Inflammatory macrophage treated with lipopolysaccharide for 4 hours (primary cell): ENCODE measurements around the gene ORAI1.
"Not testable (repeated sequence)": the region's sequence is repeated elsewhere in the genome, so short reads cannot be mapped to it uniquely, and the experiment has no call there.

Experiments
- DNase-seq: peaks from one replicate; pipeline ENCODE4 v3.0.0-alpha.2; 2020

ORAI1 gene

DNA sequence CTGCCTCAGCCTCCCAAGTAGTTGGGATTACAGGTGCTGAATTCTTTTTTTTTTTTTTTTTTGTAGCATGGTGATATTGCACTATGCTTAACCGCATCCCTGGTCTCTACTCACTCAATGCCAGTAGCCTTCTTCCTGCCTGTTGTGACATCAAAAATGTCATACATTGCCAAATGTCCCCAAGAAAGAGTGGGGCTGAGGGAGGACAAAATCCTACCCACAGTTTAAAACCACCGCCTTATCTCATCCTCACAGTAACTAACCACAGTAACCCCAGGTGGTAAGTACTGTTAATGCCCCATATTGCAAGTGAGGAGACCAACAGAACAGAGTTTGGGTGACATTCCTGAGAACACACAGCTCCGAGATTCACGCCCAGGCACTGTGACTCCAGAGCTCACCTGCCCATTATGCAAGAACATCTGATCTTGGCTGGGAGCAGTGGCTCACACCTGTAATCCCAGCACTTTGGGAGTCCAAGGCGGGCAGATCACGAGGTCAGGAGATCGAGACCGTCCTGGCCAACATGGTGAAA, 23.6 kb downstream of the ORAI1 start:
- peak; percentile 76 for DNase-seq

DNA sequence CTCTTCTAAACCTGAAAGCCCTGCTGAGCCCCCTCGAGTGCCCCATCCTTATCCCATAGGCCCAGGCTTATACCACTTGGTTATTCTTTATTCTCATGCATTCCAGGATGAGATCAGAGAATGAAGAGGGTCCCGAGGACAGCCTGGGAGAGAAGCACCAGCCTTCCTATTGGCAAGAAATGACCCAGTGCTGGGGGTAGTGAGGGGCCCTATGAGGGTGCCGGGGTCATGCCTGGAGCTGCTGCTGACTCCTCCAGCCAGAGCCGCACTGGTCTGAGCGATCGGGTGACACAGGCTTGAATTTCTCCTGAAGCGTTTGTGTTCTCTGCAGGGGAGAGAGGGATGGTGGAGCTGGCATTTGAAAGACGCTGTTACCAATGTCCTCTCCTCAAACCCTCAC, 25.0 kb downstream of the ORAI1 start:
- no peak for DNase-seq

DNA sequence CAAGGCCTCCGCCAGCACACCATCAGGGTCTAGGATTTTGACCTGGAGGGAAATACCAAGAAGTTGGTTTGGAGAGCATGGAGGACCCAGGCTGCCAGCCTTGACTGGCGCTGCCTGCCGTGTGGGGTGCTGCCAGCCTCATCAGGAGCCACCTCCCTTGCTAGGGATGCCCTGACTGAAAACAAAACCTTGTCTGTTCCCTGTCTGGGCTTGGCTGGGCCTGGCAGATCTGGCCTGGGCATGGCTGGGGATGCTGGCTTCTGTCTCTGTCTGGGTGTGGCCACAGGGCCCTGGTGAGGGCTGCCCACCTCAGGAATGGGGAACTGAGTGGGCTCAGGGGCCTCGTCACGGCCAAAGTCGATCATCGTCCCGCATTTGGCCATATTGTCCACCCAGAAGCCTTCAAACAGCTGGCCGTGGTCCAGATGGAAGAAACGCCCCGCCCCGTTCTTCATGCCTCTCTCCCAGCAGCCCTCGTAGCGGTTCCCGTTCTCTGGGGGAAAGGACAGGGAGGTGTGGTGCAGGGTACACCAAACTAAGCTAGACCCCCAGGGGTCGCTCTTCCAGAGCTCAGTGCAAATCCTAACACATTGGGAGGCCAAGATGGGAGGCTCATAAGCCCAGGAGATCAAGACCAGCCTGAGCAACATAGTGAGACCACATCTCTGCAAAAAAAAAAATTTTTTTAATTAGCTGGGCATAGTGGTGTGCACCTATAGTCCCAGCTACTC, 26.6 kb downstream of the ORAI1 start:
- DNase-seq = no peak

DNA sequence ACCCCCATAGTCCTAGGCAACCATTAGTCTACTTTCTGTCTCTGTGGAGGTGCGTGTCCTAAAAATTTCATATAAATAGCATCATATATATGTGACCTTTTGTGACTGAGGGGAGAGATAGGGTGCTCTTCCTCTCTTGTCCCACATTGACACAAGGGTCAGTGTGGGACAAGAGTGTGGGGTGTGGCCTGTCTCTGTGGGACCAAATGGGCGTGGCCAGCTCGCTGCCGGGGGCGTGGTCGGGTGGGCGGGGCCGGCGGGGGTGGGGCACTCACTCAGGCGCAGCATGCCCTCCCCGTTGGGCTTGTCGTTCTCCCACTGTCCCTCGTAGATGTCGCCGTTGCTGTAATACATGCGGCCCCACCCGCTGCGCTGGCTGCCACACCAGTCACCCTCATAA, 27.7 kb downstream of the ORAI1 start:
- no peak for DNase-seq

DNA sequence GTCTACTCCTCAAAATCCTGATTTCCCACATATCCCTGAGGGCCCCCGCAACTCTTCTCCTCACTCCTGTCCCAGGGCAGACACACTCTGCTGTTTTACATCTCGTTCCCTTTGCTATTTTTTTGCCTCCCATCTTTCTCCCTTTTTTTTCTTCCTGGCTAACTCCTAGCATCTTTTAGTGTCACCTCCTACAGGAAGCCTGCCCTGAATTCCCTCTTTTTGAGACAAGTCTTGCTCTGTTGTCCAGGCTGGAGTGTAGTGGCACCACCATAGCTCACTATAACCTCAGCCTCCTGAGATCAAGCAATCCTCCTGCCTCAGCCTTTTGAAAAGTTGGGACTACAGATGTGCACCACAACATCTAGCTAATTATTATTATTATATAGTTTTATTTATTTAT, 29.8 kb downstream of the ORAI1 start:
- DNase-seq = no peak

DNA sequence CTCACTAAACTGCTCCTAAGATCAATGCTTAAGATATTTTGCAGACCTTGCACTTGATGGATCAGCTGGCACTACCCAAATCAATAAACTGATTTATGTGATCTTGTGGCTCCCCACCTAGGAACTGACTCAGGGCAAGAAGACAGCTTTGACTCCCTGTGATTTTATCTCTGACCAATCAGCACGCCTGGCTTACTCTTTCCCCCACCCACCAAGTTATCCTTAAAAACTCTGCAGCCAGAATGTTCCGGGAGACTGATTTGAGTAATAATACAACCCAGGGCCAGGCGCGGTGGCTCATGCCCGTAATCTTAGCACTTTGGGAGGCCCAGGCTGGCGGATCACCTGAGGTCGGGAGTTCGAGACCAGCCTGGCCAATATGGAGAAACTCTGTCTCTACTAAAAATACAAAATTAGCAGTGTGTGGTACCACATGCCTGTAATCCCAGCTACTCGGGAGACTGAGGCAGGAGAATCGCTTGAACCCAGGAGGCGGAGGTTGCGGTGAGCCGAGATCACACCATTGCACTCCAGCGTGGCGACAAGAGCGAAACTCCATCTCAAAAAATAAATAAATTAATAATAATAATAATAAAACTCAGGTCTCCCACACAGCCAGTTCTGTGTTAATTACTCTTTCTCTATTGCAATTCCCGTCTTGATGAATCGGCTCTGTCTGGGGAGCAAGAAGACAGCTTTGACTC, 31.1 kb downstream of the ORAI1 start:
- no peak for DNase-seq

DNA sequence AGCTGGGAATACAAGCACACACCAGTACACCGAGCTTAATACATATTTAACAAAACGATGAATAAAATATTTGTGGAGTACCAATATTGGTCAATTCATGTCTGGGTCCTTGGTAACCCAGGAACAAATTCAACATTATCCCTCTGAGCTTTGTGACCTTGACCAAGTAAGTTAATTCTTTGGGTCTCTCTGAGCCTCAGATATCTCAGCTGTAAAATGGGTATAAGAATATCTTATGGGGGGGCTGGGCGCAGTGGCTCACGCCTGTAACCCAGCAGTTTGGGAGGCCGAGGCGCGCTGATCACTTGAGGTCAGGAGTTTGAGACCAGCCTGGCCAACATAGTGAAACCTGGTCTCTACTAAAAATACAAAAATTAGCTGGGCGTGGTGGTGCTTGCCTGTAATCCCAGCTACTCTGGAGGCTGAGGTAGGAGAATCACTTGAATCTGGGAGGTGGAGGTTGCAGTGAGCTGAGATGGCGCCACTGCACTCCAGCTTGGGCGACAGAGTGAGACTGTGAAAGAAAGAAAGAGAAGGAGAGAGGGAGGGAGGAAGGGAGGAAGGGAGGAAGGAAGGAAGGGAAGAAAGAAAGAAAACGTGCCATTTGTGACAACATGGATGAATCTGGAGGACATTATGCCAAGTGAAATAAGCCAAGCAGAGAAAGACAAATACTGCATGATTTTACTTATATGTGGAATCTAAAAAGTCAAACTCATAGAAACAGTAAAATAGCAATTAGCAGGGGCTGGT, 35.2 kb downstream of the ORAI1 start:
- not testable (repeated sequence) for DNase-seq

DNA sequence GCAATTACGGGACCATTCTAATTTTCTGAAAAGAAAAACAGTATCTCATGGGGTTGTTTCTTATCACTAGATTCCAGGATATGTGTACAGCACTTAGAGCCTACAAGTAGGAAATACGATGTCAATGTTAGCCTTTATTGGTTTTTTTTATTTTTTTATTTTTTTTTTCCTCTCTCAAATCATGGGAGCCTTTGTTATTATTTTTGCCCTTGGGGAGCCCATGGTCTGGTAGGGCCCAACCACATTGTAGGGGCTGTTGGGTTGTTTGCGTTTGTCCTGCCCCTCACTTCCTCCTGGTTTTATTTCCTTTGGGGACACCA, 37.2 kb downstream of the ORAI1 start:
- no peak for DNase-seq

DNA sequence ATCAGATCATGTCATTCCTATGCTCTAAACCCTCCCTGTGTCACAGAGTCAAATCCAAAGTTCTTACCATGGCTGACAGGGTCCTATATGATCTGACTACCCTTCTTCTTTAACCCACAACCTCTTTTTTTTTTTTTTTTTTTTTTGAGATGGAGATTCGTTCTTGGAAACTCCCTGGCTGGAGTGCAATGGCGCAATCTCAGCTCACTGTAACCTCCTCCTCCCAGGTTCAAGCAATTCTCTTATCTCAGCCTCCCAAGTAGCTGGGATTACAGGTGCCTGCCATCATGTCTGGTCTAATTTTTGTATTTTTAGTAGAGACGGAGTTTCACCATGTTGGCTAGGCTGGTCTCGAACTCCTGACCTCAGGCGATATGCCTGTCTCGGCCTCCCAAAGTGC, 40.5 kb downstream of the ORAI1 start:
- peak; percentile 29 for DNase-seq

DNA sequence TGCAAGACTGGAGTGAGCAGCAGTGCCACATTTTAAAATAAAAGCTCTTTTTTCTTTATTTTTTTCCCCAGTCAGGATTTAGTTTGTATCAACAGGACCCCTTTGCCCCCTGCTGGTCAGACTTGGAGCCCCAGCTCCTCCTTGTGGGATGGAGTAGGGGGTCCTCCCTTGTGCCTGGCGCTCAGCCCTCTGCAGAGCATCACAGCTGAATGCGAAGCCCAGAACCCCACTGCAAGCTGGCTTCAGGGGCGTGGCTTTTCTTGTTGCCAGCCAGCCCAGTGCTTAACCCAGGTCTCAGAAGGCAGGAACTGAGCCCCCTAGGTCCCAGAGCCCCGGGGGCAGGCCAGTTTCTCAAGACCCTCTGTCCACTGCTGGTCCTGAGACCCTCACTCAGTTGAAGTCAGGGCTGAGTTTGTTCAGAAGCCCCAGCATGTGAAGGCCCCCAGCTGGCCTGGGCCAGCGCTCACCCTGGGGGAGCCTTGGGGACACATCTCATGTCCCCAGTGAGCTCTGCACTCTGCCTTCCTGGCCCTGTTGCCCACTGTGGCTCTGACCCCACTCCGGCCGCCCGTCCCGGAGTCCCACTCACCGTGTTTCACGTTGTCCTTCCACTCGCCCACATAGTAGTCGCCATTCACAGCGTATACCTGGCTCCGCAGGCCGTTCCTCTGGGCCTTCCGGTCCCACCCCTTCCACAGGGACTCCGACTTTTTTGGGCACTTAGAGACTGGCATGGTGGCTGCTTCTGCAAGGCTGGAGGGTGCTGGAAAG, 42.6 kb downstream of the ORAI1 start:
- DNase-seq = peak; percentile 22

DNA sequence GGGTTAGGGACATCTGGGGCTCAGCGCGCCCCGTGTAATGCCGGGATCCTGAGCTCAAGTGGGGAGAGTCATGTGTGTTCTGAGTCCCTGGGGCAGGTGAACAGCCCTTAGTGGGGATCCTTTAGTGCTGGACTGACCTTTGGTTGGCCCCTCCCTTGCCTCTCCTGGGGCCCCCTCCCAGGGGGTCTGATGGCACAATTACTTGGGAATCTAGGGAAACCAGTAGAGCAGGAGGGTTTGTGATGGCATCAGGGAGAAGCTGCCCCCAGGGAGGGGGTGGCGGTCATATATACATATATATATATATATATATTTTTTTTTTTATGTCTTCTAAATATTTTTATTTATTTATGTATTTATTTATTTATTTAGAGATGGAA, 43.2 kb downstream of the ORAI1 start, which contains the start of gene MORN3:
Gene MORN3 (minus strand): TSS at position 134 of the 380 bp plus-strand sequence. CDS start 171 bp downstream, outside the sequence.
- DNase-seq = no peak

DNA sequence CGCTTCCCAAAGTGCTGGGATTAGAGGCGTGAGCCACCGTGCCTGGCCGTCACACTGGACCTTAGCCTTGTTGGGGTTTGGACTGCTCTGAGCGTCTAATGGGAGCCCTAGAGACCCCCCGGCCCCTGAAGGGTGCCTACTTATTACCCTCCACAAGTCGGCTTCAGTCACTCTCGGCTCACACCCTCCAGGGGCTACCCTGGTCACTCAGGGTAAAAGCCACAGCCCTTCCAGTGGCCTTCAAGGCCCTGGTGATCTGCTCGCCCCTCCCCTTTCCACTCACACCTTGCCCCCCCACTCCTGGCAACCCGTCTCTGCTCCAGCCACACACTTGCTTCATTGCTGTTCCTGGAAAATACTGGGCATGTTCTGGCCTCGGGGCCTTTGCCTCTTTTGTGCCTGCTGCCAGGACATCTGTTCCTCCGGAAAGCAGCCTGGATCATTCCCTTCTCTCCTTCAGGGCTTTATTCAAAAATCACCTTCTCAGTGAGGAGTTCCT, 46.7 kb downstream of the ORAI1 start:
- DNase-seq = no peak

DNA sequence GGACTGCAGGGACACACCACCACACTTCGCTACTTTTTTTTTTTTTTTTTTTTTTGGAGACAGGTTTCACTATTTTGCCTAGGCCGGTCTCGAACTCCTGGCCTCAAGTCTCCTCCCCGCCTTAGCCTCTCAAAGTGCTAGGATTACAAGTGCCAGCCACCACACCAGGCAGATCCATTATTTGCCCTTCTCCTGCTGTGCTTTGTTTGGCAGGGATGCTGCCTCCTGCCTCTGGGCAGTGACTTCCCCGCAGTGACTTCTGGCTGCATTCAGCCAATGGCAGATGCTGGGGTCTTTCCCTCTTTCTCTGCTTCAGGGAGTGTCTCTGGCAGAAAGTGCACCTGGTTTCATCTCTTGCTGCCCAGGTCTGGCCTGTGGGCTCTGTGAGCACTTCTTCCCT, 49.9 kb downstream of the ORAI1 start:
- DNase-seq = no peak

DNA sequence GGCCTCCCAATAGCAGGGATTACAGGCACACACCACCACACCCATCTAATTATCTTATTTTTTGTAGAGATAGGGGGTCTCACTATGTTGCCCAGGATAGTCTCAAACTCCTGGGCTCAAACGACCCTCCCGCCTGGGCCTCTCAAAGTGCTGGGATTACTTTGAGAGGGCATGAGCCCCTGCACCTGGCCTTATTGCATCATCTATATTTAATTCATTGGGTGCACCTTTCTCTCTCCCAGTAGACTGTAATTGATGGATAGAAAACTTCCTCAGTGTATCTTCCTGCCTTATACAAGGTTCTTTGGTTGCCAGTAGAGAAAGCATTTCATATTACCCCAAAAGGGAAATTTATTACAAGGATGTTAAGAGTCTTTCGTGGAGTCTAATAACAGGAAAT, 52.0 kb downstream of the ORAI1 start:
- DNase-seq = no peak

DNA sequence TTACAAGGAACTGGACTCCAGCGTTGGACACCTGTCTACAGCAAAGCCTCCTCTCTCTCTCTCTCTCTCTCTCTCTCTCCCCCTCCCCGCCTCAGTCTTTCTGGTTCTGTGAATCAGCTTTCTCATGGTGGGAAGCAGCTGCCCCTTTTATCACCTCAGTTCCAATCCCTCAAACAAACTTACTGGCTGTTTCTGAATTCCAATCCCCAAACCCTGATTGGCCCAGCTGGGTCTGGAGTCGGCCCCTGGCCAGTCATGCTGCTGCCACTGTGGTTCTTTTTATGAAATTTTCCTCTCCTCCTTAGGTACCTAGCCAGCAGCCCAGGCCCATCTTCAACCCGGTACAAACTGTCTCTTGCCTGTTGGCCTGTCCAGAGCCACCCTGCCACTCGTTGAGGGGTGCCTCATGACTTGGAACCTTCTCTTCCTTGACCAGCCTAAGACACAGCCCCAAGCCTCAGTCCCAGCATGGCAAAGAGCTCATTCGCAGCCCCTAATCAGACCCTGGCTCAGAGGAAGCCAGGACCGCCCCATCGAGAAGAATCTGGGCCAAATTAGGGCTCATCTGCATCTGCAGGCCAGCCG, 52.5 kb downstream of the ORAI1 start:
- DNase-seq = no peak

DNA sequence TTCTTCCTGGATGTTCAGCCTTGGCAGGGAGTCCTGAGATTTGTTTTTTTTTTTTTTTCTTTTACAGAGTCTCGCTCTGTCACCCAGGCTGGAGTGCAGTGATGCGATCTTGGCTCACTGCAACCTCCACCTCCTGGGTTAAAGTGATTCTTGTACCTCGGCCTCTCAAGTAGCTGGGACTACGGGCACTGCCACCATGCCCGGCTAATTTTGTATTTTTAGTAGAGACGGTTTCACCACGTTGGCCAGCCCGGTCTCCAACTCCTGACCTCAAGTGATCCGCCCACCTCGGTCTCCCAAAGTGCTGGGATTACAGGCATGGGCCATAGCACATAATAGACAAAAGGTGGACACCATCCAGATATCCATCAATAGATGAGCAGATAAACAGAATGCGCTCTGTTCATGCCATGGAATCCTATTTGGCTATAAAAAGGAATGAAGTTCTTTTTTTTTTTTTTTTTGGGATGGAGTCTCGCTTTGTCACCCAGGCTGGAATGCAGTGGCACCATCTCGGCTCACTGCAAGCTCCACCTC, 53.4 kb downstream of the ORAI1 start:
- DNase-seq = not testable (repeated sequence)

DNA sequence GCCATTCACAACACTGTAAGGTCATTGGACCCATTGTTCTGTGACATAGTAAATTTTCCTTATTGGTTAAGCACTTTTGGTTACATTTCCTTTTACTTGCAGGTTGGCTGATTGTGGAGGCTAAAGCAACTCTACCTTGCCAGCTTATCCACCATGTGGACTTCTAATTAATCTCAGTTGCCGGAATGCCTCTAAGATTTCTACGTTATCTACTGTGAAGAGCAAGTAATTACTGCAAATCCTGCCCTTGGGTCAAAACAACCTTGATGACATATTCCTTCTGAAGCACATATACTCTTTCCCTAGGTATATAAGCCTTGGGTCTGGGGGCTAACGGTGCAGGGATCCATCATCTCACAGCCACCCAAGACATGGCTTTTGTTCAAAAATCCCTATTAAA, 62.6 kb downstream of the ORAI1 start:
- DNase-seq = no peak

DNA sequence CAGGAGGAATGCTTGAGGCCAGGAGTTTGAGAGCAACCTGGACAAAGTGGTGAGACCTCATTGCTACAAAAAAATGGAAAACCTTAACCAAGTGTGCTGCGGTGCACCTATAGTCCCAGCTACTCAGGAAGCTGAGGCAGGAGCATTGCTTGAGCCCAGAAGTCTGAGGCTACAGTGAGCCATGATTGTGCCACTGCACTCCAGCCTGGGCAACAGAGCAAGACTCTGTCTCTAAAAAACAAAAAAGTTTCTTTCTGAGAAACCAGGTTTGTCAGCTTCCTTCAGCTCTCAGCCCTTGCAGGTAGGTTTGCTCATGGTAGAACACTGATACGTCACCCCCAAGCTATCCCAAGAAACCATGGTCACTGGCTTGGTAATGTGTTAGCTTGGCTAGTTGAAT, 63.1 kb downstream of the ORAI1 start:
- no peak for DNase-seq
